Muscle layer of duodenum (tissue), 2 donors: ENCODE data around the gene GZF1.

Source experiments
- H3K27ac ChIP-seq: one replicate; pipeline ENCODE4 v1.7.0; 2013; ENCODE audit warnings: mild to moderate bottlenecking, low read length
- H3K27me3 ChIP-seq: one replicate; pipeline ENCODE4 v1.7.0; 2013; ENCODE audit warnings: low read depth, mild to moderate bottlenecking, control low read depth, low read length
- H3K36me3 ChIP-seq, 2 donors: one replicate each; pipeline ENCODE4 v1.7.0; 2013; ENCODE audit warnings: low read length in 2 of 2, control low read depth in 1 of 2, mild to moderate bottlenecking in 1 of 2; ENCODE audit not compliant: insufficient read depth in 2 of 2, control insufficient read depth in 1 of 2
- H3K4me1 ChIP-seq, 2 donors: one replicate each; pipeline ENCODE4 v1.7.0; 2013; ENCODE audit warnings: low read length in 2 of 2, mild to moderate bottlenecking in 2 of 2, control low read depth in 1 of 2, moderate library complexity in 1 of 2; ENCODE audit not compliant: insufficient read depth in 2 of 2, control insufficient read depth in 1 of 2
- H3K4me3 ChIP-seq, 2 donors: one replicate each; pipeline ENCODE4 v1.7.0; 2013; ENCODE audit warnings: low read length in 2 of 2, low read depth in 1 of 2, mild to moderate bottlenecking in 1 of 2
- H3K9me3 ChIP-seq, 2 donors: one replicate each; pipeline ENCODE4 v1.7.0; 2013; ENCODE audit warnings: low read length in 2 of 2, control low read depth in 1 of 2, mild to moderate bottlenecking in 1 of 2; ENCODE audit not compliant: control insufficient read depth in 1 of 2
- donor health status: healthy.

GZF1 gene

DNA sequence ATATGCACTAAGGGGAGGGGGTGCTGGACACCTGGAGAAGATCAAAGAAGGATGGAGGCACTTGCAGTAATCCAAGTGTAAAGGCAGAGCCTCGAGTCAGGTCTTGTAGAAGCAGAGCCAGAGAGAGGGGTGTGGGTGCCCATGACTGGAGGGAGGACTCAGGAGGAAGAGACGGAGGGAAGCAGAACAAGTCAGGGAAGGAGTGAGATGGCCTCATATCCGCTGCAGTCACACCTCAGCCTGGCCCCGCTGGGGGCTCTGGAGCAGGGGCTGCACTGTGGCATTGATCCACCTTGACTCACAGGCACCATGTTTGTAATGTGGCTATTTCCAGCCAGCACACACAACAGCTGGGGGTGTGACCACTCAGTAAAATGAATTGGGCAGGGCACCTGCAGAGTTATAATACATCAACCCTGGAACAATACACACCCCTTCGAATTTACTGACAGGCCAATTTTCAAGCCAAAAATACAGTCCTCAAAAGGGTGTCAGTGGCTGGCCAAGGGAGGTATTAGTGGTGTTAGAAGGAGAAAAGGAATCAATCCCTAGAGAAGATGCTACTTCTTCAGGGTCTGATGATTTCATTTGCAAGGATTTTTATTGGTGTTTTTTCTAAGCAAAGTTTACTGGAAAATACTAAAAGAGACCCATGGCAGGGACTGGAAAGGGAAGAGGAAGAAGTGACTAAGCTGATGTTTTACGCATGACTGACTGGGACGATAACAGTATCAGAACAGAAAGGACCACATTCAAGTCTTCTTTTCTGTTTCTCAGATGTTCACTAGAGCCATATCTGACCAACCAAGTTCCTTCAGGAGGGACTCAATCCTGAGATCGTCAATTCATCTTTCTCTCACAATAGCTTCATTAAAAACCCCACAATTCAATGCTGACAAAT is 30.3 kb upstream of the GZF1 start:
- no peaks in the 10 kb centered on the region for H3K27me3 ChIP-seq
- H3K36me3 ChIP-seq: no peaks in the 10 kb centered on the region
- H3K4me3 ChIP-seq: no peak overlapping the region
- H3K4me1 ChIP-seq: no peaks in the 10 kb centered on the region
- no peak overlapping the region for H3K27ac ChIP-seq
- H3K9me3 ChIP-seq: no peaks in the 10 kb centered on the region

- Histone ChIP-seq H3K4me3 (no peak overlapping the region), H3K27me3 (no peaks in the 10 kb centered on the region), H3K9me3 (no peaks in the 10 kb centered on the region), H3K27ac (no peak overlapping the region), H3K4me1 (no peaks in the 10 kb centered on the region), H3K36me3 (no peaks in the 10 kb centered on the region)
Observed at GRCh38 chr20:23332467-23332866, 29.5 kb upstream of the GZF1 start.

- Histone ChIP-seq H3K27me3 (no peaks in the 10 kb centered on the region), H3K4me1 (no peaks in the 10 kb centered on the region), H3K36me3 (no peaks in the 10 kb centered on the region), H3K9me3 (no peaks in the 10 kb centered on the region), H3K27ac (no peak overlapping the region), H3K4me3 (no peak overlapping the region)
Observed at GRCh38 chr20:23334111-23334510, 27.9 kb upstream of the GZF1 start.

GRCh38 chr20:23335521-23335920 is 26.5 kb upstream of the GZF1 start:
- Histone ChIP-seq H3K36me3 (no peaks in the 10 kb centered on the region), H3K27ac (no peak overlapping the region), H3K4me3 (no peak overlapping the region), H3K9me3 (no peaks in the 10 kb centered on the region), H3K27me3 (no peaks in the 10 kb centered on the region), H3K4me1 (no peaks in the 10 kb centered on the region)

DNA sequence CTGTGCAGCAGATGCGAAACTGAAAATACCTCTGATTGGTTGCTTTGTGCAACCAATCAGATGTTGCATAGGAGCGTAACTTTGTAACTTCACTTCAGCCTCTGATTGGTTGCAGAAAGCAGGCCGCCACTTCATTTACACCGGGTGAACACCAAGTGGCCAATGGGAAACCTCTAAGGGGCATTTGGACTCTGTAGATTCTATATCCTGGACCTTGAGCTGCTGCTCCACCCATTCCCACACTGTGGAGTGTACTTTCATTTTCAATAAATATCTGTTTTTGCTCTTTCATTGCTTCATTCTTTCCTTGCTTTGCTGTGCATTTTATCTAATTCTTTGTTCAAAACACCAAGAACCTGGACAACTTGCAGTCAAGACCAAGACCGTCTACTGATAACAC is 25.5 kb upstream of the GZF1 start:
- Histone ChIP-seq H3K9me3 (no peaks in the 10 kb centered on the region), H3K4me1 (no peaks in the 10 kb centered on the region), H3K36me3 (no peaks in the 10 kb centered on the region), H3K27me3 (no peaks in the 10 kb centered on the region), H3K27ac (no peak overlapping the region), H3K4me3 (no peak overlapping the region)

DNA sequence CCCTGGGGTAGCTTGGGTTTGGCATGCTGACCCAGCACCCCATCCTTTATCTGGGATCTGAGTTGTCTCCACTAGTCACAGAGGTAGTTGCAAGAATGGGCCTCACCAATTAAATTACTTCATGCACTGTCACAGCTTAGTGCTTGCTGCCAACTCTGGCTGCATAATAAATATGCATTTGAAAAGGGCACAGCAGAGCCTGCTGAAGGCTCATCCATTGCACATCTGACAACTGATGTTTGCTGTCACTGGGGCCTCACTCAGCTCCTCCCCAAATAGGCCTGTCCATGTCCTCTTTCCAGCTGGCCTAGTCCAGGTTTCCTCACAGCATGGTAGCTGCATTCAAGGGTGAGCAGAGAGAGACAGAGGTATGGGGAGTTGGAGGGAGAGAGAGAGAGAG is 24.7 kb upstream of the GZF1 start:
- H3K4me1 ChIP-seq: no peaks in the 10 kb centered on the region
- no peak overlapping the region for H3K27ac ChIP-seq
- no peaks in the 10 kb centered on the region for H3K27me3 ChIP-seq
- H3K36me3 ChIP-seq: no peaks in the 10 kb centered on the region
- H3K4me3 ChIP-seq: no peak overlapping the region
- no peaks in the 10 kb centered on the region for H3K9me3 ChIP-seq

- H3K36me3 ChIP-seq: no peaks in the 10 kb centered on the region
- no peaks in the 10 kb centered on the region for H3K9me3 ChIP-seq
- H3K27ac ChIP-seq: no peak overlapping the region
- H3K27me3 ChIP-seq: no peaks in the 10 kb centered on the region
- no peaks in the 10 kb centered on the region for H3K4me1 ChIP-seq
- no peak overlapping the region for H3K4me3 ChIP-seq
Observed at GRCh38 chr20:23339986-23340385, 22.0 kb upstream of the GZF1 start.

DNA sequence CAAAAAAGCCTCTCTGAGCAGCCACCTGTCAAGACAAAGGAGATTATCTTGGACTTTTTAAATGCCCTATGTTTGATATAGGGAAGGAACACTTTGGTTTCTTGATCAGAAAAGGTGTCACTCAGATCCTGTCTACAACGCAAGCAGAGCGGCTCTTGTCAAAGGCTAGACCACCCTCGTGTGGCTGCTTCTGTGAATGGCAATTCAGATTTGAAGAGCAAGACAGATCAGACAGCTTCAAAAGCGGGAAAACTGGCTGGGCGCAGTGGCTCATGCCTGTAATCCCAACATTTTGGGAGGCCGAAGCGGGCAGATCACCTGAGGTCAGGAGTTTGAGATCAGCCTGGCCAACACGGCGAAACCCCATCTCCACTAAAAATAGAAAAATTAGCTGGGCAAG is 21.5 kb upstream of the GZF1 start:
- Histone ChIP-seq H3K27ac (no peak overlapping the region), H3K36me3 (no peaks in the 10 kb centered on the region), H3K4me3 (no peak overlapping the region), H3K27me3 (no peaks in the 10 kb centered on the region), H3K4me1 (no peaks in the 10 kb centered on the region), H3K9me3 (no peaks in the 10 kb centered on the region)

GRCh38 chr20:23341073-23341472 is 20.9 kb upstream of the GZF1 start:
- Histone ChIP-seq H3K27ac (no peak overlapping the region), H3K4me1 (no peaks in the 10 kb centered on the region), H3K9me3 (no peaks in the 10 kb centered on the region), H3K36me3 (no peaks in the 10 kb centered on the region), H3K4me3 (no peak overlapping the region), H3K27me3 (no peaks in the 10 kb centered on the region)

GRCh38 chr20:23343590-23343989 is 18.4 kb upstream of the GZF1 start:
- no peaks in the 10 kb centered on the region for H3K36me3 ChIP-seq
- H3K4me3 ChIP-seq: no peak overlapping the region
- no peaks in the 10 kb centered on the region for H3K9me3 ChIP-seq
- H3K27ac ChIP-seq: no peak overlapping the region
- H3K4me1 ChIP-seq: no peaks in the 10 kb centered on the region
- no peaks in the 10 kb centered on the region for H3K27me3 ChIP-seq

DNA sequence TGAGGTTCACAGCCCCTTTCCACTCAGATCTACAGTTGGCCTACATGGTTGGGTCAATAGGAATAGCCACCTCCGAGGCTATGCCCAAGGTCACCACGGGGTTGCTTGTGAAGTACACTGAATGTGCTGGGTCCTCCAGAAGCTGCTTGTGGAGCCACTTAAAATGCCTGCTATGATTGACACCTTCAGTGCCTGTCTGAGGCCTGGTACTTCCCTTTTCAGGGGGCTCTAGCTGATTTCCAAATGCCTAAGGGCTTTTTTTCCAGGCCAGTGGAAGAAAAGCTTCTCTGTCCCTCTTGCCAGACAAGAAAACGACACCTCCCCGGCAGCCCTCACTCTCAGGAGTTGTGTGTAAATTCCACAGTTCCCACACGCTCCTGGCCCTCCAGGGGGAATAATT is 17.6 kb upstream of the GZF1 start:
- H3K4me3 ChIP-seq: no peak overlapping the region
- no peaks in the 10 kb centered on the region for H3K36me3 ChIP-seq
- H3K27me3 ChIP-seq: no peaks in the 10 kb centered on the region
- H3K27ac ChIP-seq: no peak overlapping the region
- H3K9me3 ChIP-seq: no peaks in the 10 kb centered on the region
- H3K4me1 ChIP-seq: peaks cover 5 to 6% of the 10 kb centered on the region in 2 donors

- H3K4me1 ChIP-seq: peaks cover 7% of the 10 kb centered on the region in 2 donors
Observed at GRCh38 chr20:23346002-23346401, 16.0 kb upstream of the GZF1 start.

More at GRCh38 chr20:23346002-23346401, 16.0 kb upstream of the GZF1 start:
- H3K27ac ChIP-seq: no peak overlapping the region
- H3K36me3 ChIP-seq: peaks cover 0 to 7% of the 10 kb centered on the region in 2 donors
- H3K27me3 ChIP-seq: no peaks in the 10 kb centered on the region
- H3K9me3 ChIP-seq: no peaks in the 10 kb centered on the region
- H3K4me3 ChIP-seq: no peak overlapping the region
